HepG2 (cell line): ENCODE measurements around the gene EMC1. TPM values are rescaled to one million over a fixed set of nuclear protein-coding genes. Genes with fewer than 3 reads are reported as not detected.

Source experiments
- ATAC-seq: fragments of 200-7000 bp; cut with Tn5 transposase; 3 replicates; pipeline ENCODE4 v1.9.1; 2020; ENCODE audit warnings: mild to moderate bottlenecking, moderate library complexity
- BruUV-seq: library from RNA; stranded (reverse); fragments of 400-500 nt; replicated peaks from 2 replicates; lab custom pipeline; 2021; lab: Mats Ljungman, UMichigan
- CTCF ChIA-PET: fragments of 300-600 bp; formaldehyde crosslinking; extraction: SDS; loops from one replicate; lab custom pipeline; 2021; ENCODE audit warnings: low total read pairs, inconsistent platforms, low intra/inter-chr PET ratio; lab: Yijun Ruan, JAX
- POLR2A ChIA-PET: fragments of 350-600 bp; sonication (Branson Sonifier 250); formaldehyde crosslinking; loops from one replicate; lab custom pipeline; 2020; ENCODE audit warnings: antibody characterized with exemption, inconsistent platforms; lab: Yijun Ruan, JAX
- DNase-seq: peaks from one replicate; pipeline ENCODE4 v3.0.0-alpha.2; 2015; ENCODE audit warnings: low spot score
- FAIRE-seq: peaks from 3 replicates; lab custom pipeline; 2011; peaks lifted over from hg19 to GRCh38; lab: Jason Lieb, UNC
- H2AFZ ChIP-seq: one replicate; pipeline ENCODE4 v1.6.1; 2011; ENCODE audit warnings: low read length, inconsistent platforms
- H3K27ac ChIP-seq: fragments of 300-600 bp; 3 replicates; pipeline ENCODE4 v1.8.0; 2011; ENCODE audit warnings: mixed run types, mild to moderate bottlenecking, mixed read lengths, low read length, inconsistent platforms; ENCODE audit not compliant: insufficient read depth; ENCODE audit errors: extremely low read length
- H3K27me3 ChIP-seq, 2 experiments: fragments of 200-600 bp in 1 of 2; 2 replicates in 1 of 2; 3 replicates in 1 of 2; pipeline versions ENCODE4 v1.6.0 to v1.8.0; 2011; ENCODE audit warnings: low read length in 2 of 2, mild to moderate bottlenecking in 2 of 2, moderate library complexity in 2 of 2, inconsistent platforms in 1 of 2; ENCODE audit not compliant: insufficient read depth in 2 of 2, control insufficient read depth in 1 of 2
- H3K36me3 ChIP-seq, 2 experiments: fragments of 200-600 bp in 1 of 2; replicated peaks in 1 of 2; 2 replicates in 1 of 2; 3 replicates in 1 of 2; pipeline versions ENCODE4 v1.5.1 to v1.8.0; 2011; ENCODE audit warnings: low read length in 2 of 2, inconsistent platforms in 1 of 2; ENCODE audit not compliant: insufficient read depth in 2 of 2, control insufficient read depth in 1 of 2
- H3K4me1 ChIP-seq: 2 replicates; pipeline ENCODE4 v1.5.1; 2012; ENCODE audit warnings: low read length, inconsistent platforms; ENCODE audit not compliant: insufficient read depth
- H3K4me2 ChIP-seq: 2 replicates; pipeline ENCODE4 v1.6.0; 2011; ENCODE audit warnings: low read depth, low read length, inconsistent platforms
- H3K4me3 ChIP-seq, 3 experiments: fragments of 200-600 bp in 1 of 3; sonication (generic), shearing (Covaris generic) in 1 of 3; replicated peaks in 1 of 3; 2 replicates each; pipeline ENCODE4 v1.5.1; 2011 to 2016; ENCODE audit warnings: low read length in 3 of 3, inconsistent platforms in 2 of 3, low read depth in 2 of 3, mild to moderate bottlenecking in 2 of 3, control low read depth in 1 of 3, mixed read lengths in 1 of 3; ENCODE audit not compliant: insufficient read depth in 1 of 3
- H3K79me2 ChIP-seq: one replicate; pipeline ENCODE4 v1.6.1; 2011; ENCODE audit warnings: low read length, inconsistent platforms; ENCODE audit not compliant: insufficient read depth
- H3K9ac ChIP-seq: 2 replicates; pipeline ENCODE4 v1.6.0; 2011; ENCODE audit warnings: mild to moderate bottlenecking, low read depth, low read length, inconsistent platforms; ENCODE audit not compliant: insufficient read depth
- H3K9me3 ChIP-seq: 2 replicates; pipeline ENCODE4 v1.5.1; 2012; ENCODE audit warnings: mild to moderate bottlenecking, low read length
- H4K20me1 ChIP-seq: 2 replicates; pipeline ENCODE4 v1.6.0; 2011; ENCODE audit warnings: inconsistent platforms, mild to moderate bottlenecking, low read length, moderate library complexity; ENCODE audit not compliant: insufficient read depth
- DPF2 ChIP-seq: sonication (generic); formaldehyde crosslinking; IDR thresholded peaks from 2 replicates; pipeline ENCODE4 v1.4.0; 2020; ENCODE audit warnings: mild to moderate bottlenecking, low read depth, missing genetic modification reagents, borderline replicate concordance
- ERF ChIP-seq: IDR thresholded peaks from 2 replicates; pipeline ENCODE4 v1.6.1; 2018; ENCODE audit warnings: missing biosample characterization, missing genetic modification reagents
- JUNB ChIP-seq: sonication (generic); formaldehyde crosslinking; IDR thresholded peaks from 2 replicates; pipeline ENCODE4 v1.8.0; 2022; ENCODE audit warnings: missing genetic modification reagents, mild to moderate bottlenecking, borderline replicate concordance
- KLF13 ChIP-seq: sonication (generic); formaldehyde crosslinking; IDR thresholded peaks from 2 replicates; pipeline ENCODE4 v1.4.0; 2020; ENCODE audit warnings: mild to moderate bottlenecking, missing genetic modification reagents
- MTF1 ChIP-seq: sonication (generic); formaldehyde crosslinking; IDR thresholded peaks from 2 replicates; pipeline ENCODE4 v1.5.0; 2020; ENCODE audit warnings: missing genetic modification reagents
- NR1H2 ChIP-seq: sonication (generic); formaldehyde crosslinking; IDR thresholded peaks from 2 replicates; pipeline ENCODE4 v1.8.1; 2022; ENCODE audit warnings: low read depth, missing genetic modification reagents, borderline replicate concordance
- REPIN1 ChIP-seq: sonication (generic); formaldehyde crosslinking; IDR thresholded peaks from 2 replicates; pipeline ENCODE4 v1.8.0; 2022; ENCODE audit warnings: missing genetic modification reagents, low read depth, mild to moderate bottlenecking, borderline replicate concordance
- SAP130 ChIP-seq: IDR thresholded peaks from 2 replicates; pipeline ENCODE4 v1.6.1; 2016; ENCODE audit warnings: low read depth
- SOX13 ChIP-seq, 3 experiments: fragments of 450-650 bp in 1 of 3; sonication (generic) in 1 of 3; formaldehyde crosslinking in 1 of 3; IDR thresholded peaks in 2 of 3; conservative IDR thresholded peaks in 1 of 3; 2 replicates each; pipeline versions ENCODE4 v1.5.0 to v1.6.1; 2016 to 2020; ENCODE audit warnings: antibody characterized with exemption in 1 of 3, mild to moderate bottlenecking in 1 of 3, missing compliant biosample characterization in 1 of 3, missing genetic modification reagents in 1 of 3, moderate library complexity in 1 of 3
- SP140L ChIP-seq: sonication (generic); formaldehyde crosslinking; IDR thresholded peaks from 2 replicates; pipeline ENCODE4 v1.4.0; 2020; ENCODE audit warnings: missing genetic modification reagents, borderline replicate concordance
- THAP11 ChIP-seq: IDR thresholded peaks from 2 replicates; pipeline ENCODE4 v1.6.1; 2016; ENCODE audit warnings: missing biosample characterization, missing genetic modification reagents
- ZBTB7A ChIP-seq: sonication (generic); formaldehyde crosslinking; IDR thresholded peaks from 2 replicates; pipeline ENCODE4 v1.8.0; 2022; ENCODE audit warnings: mild to moderate bottlenecking, missing genetic modification reagents
- ZNF34 ChIP-seq: sonication (generic); formaldehyde crosslinking; IDR thresholded peaks from 2 replicates; pipeline ENCODE4 v1.4.0; 2020; ENCODE audit warnings: mild to moderate bottlenecking, missing genetic modification reagents, borderline replicate concordance
- ZNF350 ChIP-seq: sonication (generic); formaldehyde crosslinking; IDR thresholded peaks from 2 replicates; pipeline ENCODE4 v1.4.0; 2020; ENCODE audit warnings: mild to moderate bottlenecking, low read depth, missing genetic modification reagents, borderline replicate concordance
- ZNF530 ChIP-seq: sonication (generic); formaldehyde crosslinking; IDR thresholded peaks from 2 replicates; pipeline ENCODE4 v1.5.0; 2020; ENCODE audit warnings: low read depth, mild to moderate bottlenecking, missing genetic modification reagents
- ZNF562 ChIP-seq: sonication (generic); formaldehyde crosslinking; IDR thresholded peaks from 2 replicates; pipeline ENCODE4 v1.8.0; 2022; ENCODE audit warnings: missing genetic modification reagents, borderline replicate concordance
- ZNF589 ChIP-seq: sonication (generic); formaldehyde crosslinking; conservative IDR thresholded peaks from 2 replicates; pipeline ENCODE4 v1.8.0; 2022; ENCODE audit warnings: mild to moderate bottlenecking, moderate library complexity, missing genetic modification reagents
- ZSCAN25 ChIP-seq: sonication (generic); formaldehyde crosslinking; IDR thresholded peaks from 2 replicates; pipeline ENCODE4 v1.8.0; 2022; ENCODE audit warnings: mild to moderate bottlenecking, missing genetic modification reagents
- WGBS: methylation state at CpG from one replicate; pipeline ENCODE4 v1.1.6; 2017; ENCODE audit warnings: low lambda C conversion rate; 5-methylcytosine and 5-hydroxymethylcytosine counted together
- in situ Hi-C: cut with HindIII; loops from 2 replicates; pipeline ENCODE4 v1.10.0; 2017; ENCODE audit warnings: low pct_unique_long_range_greater_than_20kb; ENCODE audit not compliant: extremely low pct_ligation_motif_present
- intact Hi-C: fragments of 100-400 bp; cut with micrococcal nuclease; formaldehyde crosslinking; loops from one replicate; pipeline ENCODE4 v1.10.0; 2022; ENCODE audit not compliant: unreplicated experiment
- polyA plus RNA-seq, 8 experiments: library from polyadenylated mRNA; depleted of rRNA in 3 of 8; stranded (reverse) in 7 of 8; unstranded in 1 of 8; fragments of >200 nt; fragmentation: Illumina TruSeq in 4 of 8; extraction: Trizol in 4 of 8; gene quantifications; 2 replicates each; pipeline versions ENCODE4 v1.2.1 to v1.2.3, GENCODE V29; 2011 to 2016; ENCODE audit warnings: low read depth in 4 of 8, missing spikeins in 1 of 8, mixed read lengths in 1 of 8; ENCODE audit not compliant: insufficient read depth in 1 of 8
- total RNA-seq, 5 experiments: library from RNA; depleted of rRNA; stranded (reverse); fragments of >200 nt; fragmentation: Illumina TruSeq; extraction: Trizol; gene quantifications; 2 replicates each; pipeline ENCODE4 v1.2.3, GENCODE V29; 2016; ENCODE audit warnings: low read depth in 1 of 5
- TF ChIP-seq, protein P1 (sequence below): fragments of 450-650 bp; IDR thresholded peaks from 2 replicates; pipeline ENCODE4 v1.6.1; 2017; ENCODE audit warnings: mild to moderate bottlenecking
- TF ChIP-seq, protein P2 (sequence below): sonication (generic); formaldehyde crosslinking; IDR thresholded peaks from 2 replicates; pipeline ENCODE4 v1.5.1; 2020; ENCODE audit warnings: missing genetic modification reagents, mild to moderate bottlenecking, borderline replicate concordance

EMC1 gene
- total and polyA plus RNA-seq, 2 of the 13 experiments (the other 11 are each of a cell fraction or from before 2014, with no cell fraction given): 38.0 to 61.3 TPM

DNA sequence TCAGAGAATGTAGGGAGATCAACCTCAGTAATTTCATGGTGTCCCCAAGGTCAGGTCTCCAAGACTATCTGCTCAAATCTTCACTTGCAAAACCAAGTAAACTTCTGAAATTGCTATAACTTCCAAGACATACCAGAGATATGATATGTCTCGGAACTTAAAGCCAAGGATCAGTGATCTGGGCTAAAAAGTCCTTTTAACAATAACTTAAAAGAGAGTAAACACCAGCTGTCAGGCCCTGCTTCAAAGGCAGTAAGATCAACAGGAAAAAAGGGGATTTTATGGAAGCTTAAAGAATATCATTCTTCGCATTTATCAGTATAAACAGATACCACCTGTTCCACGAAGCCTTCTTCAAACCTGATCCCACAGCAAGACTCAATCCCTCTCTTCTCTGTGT, 55.0 kb downstream of the EMC1 start:
- Histone ChIP-seq H3K27ac (no peak overlapping the region), H3K9me3 (no peaks in the 10 kb centered on the region), H3K4me1 (0 out of 2 replicates have a peak, but pooled peaks cover 5% of the 10 kb centered on the region), H3K4me3 (no peak overlapping the region), H3K36me3 (peaks cover 36 to 84% of the 10 kb centered on the region in 2 experiments), H4K20me1 (peaks cover 4% of the 10 kb centered on the region; the same call in 1 of the 2 replicates), H3K79me2 (peaks cover 26% of the 10 kb centered on the region), H3K4me2 (no peak overlapping the region), H2AFZ (no peak overlapping the region), H3K9ac (no peak overlapping the region), H3K27me3 (no peaks in the 10 kb centered on the region)
- CTCF ChIA-PET: no interaction called here
- in situ Hi-C loops: no loop called here
- intact Hi-C loops: no loop called here
- ATAC-seq: no peak
- WGBS: 94% methylated on average over 3 of the region's 3 CpGs
- no peak for DNase-seq
- no peak for FAIRE-seq
- no TSS peak for BruUV-seq
- TF ChIP-seq, protein P1, sequence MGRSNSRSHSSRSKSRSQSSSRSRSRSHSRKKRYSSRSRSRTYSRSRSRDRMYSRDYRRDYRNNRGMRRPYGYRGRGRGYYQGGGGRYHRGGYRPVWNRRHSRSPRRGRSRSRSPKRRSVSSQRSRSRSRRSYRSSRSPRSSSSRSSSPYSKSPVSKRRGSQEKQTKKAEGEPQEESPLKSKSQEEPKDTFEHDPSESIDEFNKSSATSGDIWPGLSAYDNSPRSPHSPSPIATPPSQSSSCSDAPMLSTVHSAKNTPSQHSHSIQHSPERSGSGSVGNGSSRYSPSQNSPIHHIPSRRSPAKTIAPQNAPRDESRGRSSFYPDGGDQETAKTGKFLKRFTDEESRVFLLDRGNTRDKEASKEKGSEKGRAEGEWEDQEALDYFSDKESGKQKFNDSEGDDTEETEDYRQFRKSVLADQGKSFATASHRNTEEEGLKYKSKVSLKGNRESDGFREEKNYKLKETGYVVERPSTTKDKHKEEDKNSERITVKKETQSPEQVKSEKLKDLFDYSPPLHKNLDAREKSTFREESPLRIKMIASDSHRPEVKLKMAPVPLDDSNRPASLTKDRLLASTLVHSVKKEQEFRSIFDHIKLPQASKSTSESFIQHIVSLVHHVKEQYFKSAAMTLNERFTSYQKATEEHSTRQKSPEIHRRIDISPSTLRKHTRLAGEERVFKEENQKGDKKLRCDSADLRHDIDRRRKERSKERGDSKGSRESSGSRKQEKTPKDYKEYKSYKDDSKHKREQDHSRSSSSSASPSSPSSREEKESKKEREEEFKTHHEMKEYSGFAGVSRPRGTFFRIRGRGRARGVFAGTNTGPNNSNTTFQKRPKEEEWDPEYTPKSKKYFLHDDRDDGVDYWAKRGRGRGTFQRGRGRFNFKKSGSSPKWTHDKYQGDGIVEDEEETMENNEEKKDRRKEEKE: no peak
- TF ChIP-seq ZNF34 (CRISPR knock-in tag) (no peak), ZNF562 (CRISPR knock-in tag) (no peak), ZNF530 (CRISPR knock-in tag) (no peak), SAP130 (CRISPR knock-in tag) (no peak), MTF1 (no peak), NR1H2 (CRISPR knock-in tag) (no peak), REPIN1 (CRISPR knock-in tag) (no peak), THAP11 (CRISPR knock-in tag) (no peak), SP140L (CRISPR knock-in tag) (no peak), ERF (CRISPR knock-in tag) (no peak), ZNF350 (no peak), ZNF589 (CRISPR knock-in tag) (no peak), DPF2 (CRISPR knock-in tag) (no peak), ZSCAN25 (CRISPR knock-in tag) (no peak), SOX13 (IDR thresholded peaks at IDR 0.05) (no peak), SOX13 (CRISPR knock-in tag; conservative IDR thresholded peaks at IDR 0.05 in 1 of 2, IDR thresholded peaks at IDR 0.05 in 1 of 2) (no peak), JUNB (CRISPR knock-in tag) (no peak), ZBTB7A (no peak), KLF13 (no peak)
- TF ChIP-seq, protein P2, sequence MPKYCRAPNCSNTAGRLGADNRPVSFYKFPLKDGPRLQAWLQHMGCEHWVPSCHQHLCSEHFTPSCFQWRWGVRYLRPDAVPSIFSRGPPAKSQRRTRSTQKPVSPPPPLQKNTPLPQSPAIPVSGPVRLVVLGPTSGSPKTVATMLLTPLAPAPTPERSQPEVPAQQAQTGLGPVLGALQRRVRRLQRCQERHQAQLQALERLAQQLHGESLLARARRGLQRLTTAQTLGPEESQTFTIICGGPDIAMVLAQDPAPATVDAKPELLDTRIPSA (CRISPR knock-in tag): no peak
- POLR2A ChIA-PET: no interaction called here
